ENCODE measurements around the gene OLFM2. TPM values are rescaled to one million over a fixed set of nuclear protein-coding genes. Genes with fewer than 3 reads are reported as not detected.

The OLFM2 gene
- total and polyA plus RNA-seq, 4 donors: 0.49 to 28.9 (median 2.3) TPM

DNA sequence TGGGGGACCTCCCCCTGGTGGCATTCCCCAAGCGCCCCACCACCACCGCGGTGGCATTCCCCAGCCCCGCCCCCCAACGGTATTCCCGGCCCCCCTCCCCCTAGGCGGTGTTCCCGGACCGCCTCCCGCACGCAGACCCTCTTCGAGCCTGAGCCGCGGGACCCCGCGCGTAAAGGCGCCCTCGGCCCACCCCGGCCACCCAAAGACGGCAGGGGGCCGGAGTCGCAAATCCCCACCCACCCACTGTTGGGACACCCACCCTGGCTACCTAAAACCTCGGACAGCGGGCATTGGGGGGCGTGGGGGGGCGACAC, 22.4 kb downstream of the OLFM2 start:
- no peak for TF ChIP-seq RXRA (IDR thresholded peaks at IDR 0.05)
- no peak for TF ChIP-seq YY1 (IDR thresholded peaks at IDR 0.05)
- TF ChIP-seq, protein P1, sequence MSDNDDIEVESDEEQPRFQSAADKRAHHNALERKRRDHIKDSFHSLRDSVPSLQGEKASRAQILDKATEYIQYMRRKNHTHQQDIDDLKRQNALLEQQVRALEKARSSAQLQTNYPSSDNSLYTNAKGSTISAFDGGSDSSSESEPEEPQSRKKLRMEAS (IDR thresholded peaks at IDR 0.05): no peak
- no peak for TF ChIP-seq NR2F2 (IDR thresholded peaks at IDR 0.05)
- no peak for TF ChIP-seq HNF4G (IDR thresholded peaks at IDR 0.05)
- TF ChIP-seq EGR1 (IDR thresholded peaks at IDR 0.05; ENCODE audit: low read depth in 2 of 2): no peak
- TF ChIP-seq, protein P2, sequence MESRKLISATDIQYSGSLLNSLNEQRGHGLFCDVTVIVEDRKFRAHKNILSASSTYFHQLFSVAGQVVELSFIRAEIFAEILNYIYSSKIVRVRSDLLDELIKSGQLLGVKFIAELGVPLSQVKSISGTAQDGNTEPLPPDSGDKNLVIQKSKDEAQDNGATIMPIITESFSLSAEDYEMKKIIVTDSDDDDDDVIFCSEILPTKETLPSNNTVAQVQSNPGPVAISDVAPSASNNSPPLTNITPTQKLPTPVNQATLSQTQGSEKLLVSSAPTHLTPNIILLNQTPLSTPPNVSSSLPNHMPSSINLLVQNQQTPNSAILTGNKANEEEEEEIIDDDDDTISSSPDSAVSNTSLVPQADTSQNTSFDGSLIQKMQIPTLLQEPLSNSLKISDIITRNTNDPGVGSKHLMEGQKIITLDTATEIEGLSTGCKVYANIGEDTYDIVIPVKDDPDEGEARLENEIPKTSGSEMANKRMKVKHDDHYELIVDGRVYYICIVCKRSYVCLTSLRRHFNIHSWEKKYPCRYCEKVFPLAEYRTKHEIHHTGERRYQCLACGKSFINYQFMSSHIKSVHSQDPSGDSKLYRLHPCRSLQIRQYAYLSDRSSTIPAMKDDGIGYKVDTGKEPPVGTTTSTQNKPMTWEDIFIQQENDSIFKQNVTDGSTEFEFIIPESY (IDR thresholded peaks at IDR 0.05): no peak
- no peak for TF ChIP-seq HNF4A (conservative IDR thresholded peaks at IDR 0.05)
- H3K4me3 ChIP-seq (ENCODE audit: low read depth in 1 of 3, low read length in 3 of 3): peak overlapping the region; percentile 56 to 73 (median 72)
- H3K4me1 ChIP-seq (ENCODE audit: control insufficient read depth in 4 of 4, insufficient read depth in 4 of 4, low read length in 3 of 4): peaks cover 2 to 17% (median 9%) of the 10 kb centered on the region in 4 donors
- no peaks in the 10 kb centered on the region for H3K9me3 ChIP-seq (ENCODE audit: control insufficient read depth in 4 of 4, low read length in 3 of 4)
- no peaks in the 10 kb centered on the region for H3K36me3 ChIP-seq (ENCODE audit: control insufficient read depth in 4 of 4, insufficient read depth in 3 of 4, low read depth in 1 of 4, low read length in 3 of 4)
- H3K27ac ChIP-seq (ENCODE audit: low read depth in 1 of 2, low read length in 2 of 2): no peak overlapping the region
- WGBS: 2% methylated on average over 27 of the region's 27 CpGs
- H3K9ac ChIP-seq (ENCODE audit: low read depth in 1 of 2, low read length in 2 of 2): peak overlapping the region in 1 of 2 donors; percentile 21
- DNase-seq (ENCODE audit: low spot score): no peak
- H3K27me3 ChIP-seq (ENCODE audit: control insufficient read depth in 4 of 4, insufficient read depth in 4 of 4, low read length in 3 of 4): no peaks in the 10 kb centered on the region

DNA sequence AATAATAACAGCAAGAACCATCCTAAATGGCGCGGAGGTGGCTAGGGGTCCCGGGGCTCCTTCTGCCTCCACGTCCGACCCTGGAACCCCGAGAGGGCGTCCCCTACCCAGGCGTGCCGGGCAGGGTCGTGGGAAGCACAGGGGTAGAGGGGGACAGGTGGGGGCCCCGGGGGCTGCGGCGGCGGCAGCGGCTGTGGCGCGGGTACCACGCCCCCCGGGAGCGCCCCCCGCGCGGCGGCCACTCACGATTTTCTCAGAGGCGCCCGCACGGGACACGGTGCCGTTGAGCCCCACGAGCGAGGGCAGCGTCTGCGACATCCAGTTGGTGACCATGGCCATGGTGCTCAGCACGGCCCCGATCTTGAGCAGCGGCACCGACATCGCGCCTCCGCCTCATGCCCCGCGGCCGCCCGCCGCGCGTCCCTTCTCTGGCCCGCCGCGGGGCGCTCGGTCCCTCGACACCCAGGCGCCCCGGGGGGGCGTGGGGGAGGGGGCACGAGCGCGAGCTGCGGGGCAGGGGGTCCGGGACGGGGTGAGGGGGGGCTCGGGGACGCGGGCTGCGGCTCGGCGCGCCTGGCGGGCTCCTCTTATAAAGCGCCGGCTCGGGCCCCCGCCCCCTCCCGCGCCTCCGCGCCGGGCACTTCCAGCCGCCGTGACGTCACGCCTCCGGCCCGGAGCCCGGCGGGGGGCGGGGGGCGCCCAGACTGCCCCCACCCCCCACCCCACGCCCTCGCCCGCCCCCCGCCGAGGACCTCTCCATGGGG, 22.9 kb downstream of the OLFM2 start:
- WGBS: 7% methylated on average over 95 of the region's 95 CpGs
- no peak for TF ChIP-seq SP1 (IDR thresholded peaks at IDR 0.05)
- no peak for TF ChIP-seq GABPA (IDR thresholded peaks at IDR 0.05 in 1 of 2, conservative IDR thresholded peaks at IDR 0.05 in 1 of 2)
- no peak for TF ChIP-seq FOXA1 (IDR thresholded peaks at IDR 0.05)
- no peak for TF ChIP-seq RAD21 (IDR thresholded peaks at IDR 0.05)
- TF ChIP-seq, protein P3, sequence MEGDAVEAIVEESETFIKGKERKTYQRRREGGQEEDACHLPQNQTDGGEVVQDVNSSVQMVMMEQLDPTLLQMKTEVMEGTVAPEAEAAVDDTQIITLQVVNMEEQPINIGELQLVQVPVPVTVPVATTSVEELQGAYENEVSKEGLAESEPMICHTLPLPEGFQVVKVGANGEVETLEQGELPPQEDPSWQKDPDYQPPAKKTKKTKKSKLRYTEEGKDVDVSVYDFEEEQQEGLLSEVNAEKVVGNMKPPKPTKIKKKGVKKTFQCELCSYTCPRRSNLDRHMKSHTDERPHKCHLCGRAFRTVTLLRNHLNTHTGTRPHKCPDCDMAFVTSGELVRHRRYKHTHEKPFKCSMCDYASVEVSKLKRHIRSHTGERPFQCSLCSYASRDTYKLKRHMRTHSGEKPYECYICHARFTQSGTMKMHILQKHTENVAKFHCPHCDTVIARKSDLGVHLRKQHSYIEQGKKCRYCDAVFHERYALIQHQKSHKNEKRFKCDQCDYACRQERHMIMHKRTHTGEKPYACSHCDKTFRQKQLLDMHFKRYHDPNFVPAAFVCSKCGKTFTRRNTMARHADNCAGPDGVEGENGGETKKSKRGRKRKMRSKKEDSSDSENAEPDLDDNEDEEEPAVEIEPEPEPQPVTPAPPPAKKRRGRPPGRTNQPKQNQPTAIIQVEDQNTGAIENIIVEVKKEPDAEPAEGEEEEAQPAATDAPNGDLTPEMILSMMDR (IDR thresholded peaks at IDR 0.05; ENCODE audit: low read depth, low read length, missing input control): no peak
- TF ChIP-seq, protein P1 (IDR thresholded peaks at IDR 0.05): no peak
- no peak for TF ChIP-seq EGR1 (IDR thresholded peaks at IDR 0.05; ENCODE audit: low read depth in 2 of 2)
- TF ChIP-seq HNF4A (conservative IDR thresholded peaks at IDR 0.05): no peak
- TF ChIP-seq, protein P4, sequence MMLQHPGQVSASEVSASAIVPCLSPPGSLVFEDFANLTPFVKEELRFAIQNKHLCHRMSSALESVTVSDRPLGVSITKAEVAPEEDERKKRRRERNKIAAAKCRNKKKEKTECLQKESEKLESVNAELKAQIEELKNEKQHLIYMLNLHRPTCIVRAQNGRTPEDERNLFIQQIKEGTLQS (IDR thresholded peaks at IDR 0.05): no peak
- TF ChIP-seq TAF1 (conservative IDR thresholded peaks at IDR 0.05): no peak
- DNase-seq (ENCODE audit: low spot score): no peak

More for the DNA sequence above, 22.9 kb downstream of the OLFM2 start:
- peak overlapping the region in 1 of 3 donors; percentile 72 for H3K4me3 ChIP-seq (ENCODE audit: low read depth in 1 of 3, low read length in 3 of 3)
- H3K27me3 ChIP-seq (ENCODE audit: control insufficient read depth in 4 of 4, insufficient read depth in 4 of 4, low read length in 3 of 4): no peaks in the 10 kb centered on the region
- H3K27ac ChIP-seq (ENCODE audit: low read depth in 1 of 2, low read length in 2 of 2): no peak overlapping the region
- peaks cover 2 to 17% (median 9%) of the 10 kb centered on the region in 4 donors for H3K4me1 ChIP-seq (ENCODE audit: control insufficient read depth in 4 of 4, insufficient read depth in 4 of 4, low read length in 3 of 4)
- no peaks in the 10 kb centered on the region for H3K36me3 ChIP-seq (ENCODE audit: control insufficient read depth in 4 of 4, insufficient read depth in 3 of 4, low read depth in 1 of 4, low read length in 3 of 4)
- no peak overlapping the region for H3K9ac ChIP-seq (ENCODE audit: low read depth in 1 of 2, low read length in 2 of 2)
- no peaks in the 10 kb centered on the region for H3K9me3 ChIP-seq (ENCODE audit: control insufficient read depth in 4 of 4, low read length in 3 of 4)
